ENCODE data around the gene RGS12.

Gene RGS12

DNA sequence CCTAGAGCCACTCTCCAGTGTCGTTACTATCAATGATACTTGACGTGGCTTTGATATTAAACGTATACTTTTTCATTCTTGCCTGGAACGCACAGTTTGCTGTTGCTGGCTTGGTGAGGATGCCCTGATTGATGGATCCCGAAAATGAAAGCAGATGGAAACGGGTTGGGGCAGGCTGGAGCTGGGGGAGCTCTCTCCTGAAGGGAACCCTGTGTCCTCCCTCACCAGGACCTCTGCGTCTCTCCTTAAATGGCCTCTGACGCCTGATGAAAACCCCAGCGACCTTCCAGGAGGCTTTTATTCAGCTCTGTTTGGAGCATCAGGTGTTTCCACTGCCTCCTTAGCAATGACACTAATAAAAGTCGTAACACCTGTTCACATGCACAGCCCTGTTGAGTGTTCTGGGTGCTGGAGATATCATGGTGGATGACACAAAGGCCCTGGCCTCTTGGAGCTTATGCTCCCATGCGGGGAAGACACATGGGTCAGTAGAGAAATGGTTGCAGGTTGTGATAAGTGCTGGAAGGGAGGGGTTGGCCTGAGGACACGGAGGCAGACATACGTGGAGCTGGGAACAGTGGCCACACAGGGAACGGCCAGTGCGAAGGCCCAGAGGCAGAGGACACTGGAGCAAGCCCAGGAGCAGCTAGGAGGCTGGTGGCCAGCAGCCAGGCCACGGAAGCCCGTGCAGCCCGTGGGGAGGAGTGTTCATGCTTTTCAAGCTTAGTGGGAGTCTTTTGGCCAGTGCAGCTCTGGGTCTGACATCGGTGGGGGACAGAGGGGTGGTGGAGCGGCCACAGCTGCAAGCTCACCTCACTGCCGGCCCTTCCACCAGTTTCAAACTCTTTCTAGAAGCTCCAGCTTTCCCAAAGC lies 36.4 kb upstream of the RGS12 start:
- DNase-seq (ENCODE audit: insufficient read length, low spot score) (no peak), FAIRE-seq (no peak)
- TF ChIP-seq, protein P1, sequence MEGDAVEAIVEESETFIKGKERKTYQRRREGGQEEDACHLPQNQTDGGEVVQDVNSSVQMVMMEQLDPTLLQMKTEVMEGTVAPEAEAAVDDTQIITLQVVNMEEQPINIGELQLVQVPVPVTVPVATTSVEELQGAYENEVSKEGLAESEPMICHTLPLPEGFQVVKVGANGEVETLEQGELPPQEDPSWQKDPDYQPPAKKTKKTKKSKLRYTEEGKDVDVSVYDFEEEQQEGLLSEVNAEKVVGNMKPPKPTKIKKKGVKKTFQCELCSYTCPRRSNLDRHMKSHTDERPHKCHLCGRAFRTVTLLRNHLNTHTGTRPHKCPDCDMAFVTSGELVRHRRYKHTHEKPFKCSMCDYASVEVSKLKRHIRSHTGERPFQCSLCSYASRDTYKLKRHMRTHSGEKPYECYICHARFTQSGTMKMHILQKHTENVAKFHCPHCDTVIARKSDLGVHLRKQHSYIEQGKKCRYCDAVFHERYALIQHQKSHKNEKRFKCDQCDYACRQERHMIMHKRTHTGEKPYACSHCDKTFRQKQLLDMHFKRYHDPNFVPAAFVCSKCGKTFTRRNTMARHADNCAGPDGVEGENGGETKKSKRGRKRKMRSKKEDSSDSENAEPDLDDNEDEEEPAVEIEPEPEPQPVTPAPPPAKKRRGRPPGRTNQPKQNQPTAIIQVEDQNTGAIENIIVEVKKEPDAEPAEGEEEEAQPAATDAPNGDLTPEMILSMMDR (IDR thresholded peaks at IDR 0.05; ENCODE audit: insufficient read depth, missing control alignments): no peak

DNA sequence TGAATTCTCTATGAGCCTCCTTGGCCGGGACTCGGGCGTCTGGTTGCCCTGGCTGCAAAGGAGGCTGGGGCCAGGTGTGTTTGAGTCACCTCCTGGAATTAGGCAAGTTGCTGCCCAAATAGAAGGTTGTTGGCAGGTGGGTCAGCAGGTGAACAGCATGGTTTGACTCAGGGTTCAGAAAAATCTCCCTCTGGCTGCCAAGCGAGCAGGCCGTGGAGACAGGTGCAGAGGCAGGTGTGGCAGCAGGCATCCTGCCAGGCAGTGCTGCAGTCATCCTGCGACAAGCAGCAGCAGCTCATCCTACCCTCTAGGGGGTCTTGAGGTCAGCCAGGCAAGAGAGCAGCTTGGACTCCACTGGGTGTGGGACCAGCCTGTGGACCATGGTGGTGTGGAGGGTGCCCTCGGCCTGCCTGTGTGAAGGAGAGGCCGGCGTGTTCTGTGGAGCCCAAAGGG lies 35.7 kb upstream of the RGS12 start:
- no peak for FAIRE-seq
- TF ChIP-seq, protein P1 (IDR thresholded peaks at IDR 0.05; ENCODE audit: insufficient read depth, missing control alignments): no peak
- no peak for DNase-seq (ENCODE audit: insufficient read length, low spot score)

DNA sequence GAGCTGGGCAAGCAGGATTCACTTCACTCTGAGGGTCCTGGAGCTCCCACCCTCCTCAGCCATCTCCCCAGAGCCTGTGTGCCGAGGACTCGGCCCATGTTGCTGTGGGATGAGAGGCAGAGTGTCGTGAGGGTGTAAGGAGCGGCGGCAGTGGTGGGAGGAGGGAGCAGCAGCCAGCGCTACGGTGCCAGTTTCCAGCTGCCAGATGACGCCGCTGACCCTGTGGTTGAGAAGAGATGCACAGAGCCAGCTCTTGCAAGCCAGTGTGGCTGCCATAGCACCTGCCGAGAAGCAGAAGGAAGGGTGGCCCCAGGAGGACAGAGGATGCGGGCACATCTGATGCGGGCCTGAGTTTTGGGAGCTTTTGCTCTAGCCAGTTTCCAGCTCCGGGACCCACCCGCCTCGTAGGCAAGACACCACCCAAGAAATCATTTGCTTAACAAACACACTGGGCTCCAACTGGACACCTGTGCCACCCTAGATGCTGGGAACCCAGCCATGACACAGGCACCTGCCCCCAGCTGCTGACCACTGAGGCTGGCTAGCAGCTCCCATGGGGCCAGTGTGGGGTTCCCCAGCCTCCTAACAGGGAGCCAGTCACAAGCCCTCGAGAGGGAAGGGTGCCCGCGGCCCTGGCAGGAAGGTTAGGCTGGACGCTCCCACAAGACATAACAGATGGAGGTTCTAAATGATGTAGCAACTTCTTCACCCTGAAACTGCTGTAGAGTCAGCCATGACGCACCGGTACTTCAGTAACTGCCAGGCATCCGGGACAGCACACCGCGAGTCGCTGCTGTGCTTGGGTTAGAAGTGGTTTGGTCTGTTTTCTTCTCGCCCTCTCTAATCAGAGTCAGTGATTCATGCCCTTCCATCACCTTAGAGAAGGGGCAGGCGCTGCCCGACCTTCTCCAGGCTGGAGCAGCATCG lies 35.0 kb upstream of the RGS12 start:
- DNase-seq (ENCODE audit: insufficient read length, low spot score) (no peak), FAIRE-seq (no peak)
- TF ChIP-seq, protein P1 (IDR thresholded peaks at IDR 0.05; ENCODE audit: insufficient read depth, missing control alignments): no peak

DNA sequence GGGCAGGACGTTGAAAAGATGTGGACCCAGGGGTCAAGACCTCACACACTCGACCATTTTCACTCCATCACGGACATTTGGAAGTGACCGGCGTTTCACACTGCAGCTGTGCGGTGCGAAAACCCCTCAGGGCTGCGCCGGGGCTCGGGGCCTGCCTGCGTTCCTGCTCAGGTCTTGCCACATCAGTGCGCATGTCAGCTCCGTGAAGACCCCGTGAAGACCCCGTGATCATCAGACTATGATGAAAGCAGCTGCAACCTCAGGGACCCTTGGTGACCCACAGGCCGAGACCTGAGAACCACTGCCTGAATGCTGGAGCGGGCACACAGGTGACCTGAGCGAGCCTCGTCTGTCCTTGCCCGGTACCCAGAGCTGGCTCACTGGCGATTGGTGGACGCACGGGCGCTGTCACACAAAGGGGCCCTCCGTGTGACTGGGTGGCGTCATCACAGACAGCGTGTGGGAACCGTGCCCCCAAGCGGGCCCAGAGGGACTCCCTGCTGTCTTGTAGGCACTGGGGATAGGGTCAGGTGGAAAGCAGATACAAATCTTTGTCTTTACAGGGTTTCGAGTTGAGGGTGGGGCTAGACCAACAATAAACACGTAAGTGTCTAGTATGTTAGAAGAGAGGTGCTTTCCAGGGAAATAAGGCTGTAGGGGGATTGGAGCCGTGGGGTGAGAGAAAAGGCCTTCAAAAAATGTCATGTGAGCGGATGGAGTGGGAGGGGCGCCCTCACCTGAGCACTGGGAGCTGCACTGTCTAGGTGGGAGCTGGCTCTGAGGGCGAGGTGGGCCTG lies 31.2 kb upstream of the RGS12 start:
- FAIRE-seq: no peak
- TF ChIP-seq, protein P1 (IDR thresholded peaks at IDR 0.05; ENCODE audit: insufficient read depth, missing control alignments): no peak
- no peak for DNase-seq (ENCODE audit: insufficient read length, low spot score)

DNA sequence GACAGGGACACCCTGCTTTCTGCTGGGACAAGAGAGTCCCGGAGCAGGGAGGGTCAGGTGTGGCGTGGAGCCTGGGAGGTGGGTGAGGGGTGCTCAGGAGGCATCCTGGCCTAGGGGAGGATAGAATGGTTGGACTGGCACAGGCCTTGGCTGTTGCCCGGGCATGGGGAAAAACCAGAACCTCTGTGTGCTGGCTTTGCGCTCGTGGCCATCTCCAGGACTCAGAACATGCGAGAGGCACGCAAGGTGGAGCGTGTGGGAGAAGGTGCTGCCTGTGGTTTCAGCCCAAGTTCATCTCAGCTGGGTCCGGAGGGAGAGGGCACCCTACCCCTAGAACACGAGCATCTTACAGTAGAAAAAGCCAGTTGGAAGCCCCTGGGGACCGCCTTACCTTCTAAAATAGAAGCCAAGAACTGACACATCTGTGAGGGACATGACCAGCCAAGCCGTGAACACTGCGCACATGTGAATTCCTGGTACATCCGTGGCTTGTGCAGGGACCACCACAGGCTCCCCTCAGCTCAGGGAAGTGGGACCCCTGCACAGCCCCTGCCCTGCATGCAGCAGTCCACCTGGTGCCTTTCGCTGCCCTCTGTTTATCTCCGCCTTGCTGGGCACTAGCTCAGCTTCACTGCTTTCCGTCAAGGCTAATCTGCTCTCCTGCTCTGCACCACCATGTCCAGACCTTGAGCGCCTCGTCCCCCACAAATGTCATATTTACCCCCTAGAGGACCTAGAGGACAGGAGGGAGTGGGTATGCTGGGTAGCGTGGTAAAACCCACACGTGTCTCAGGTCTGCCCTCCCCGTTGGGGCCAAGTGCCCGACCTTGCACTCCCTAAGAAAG lies 30.4 kb upstream of the RGS12 start:
- no peak for FAIRE-seq
- TF ChIP-seq, protein P1 (IDR thresholded peaks at IDR 0.05; ENCODE audit: insufficient read depth, missing control alignments): no peak
- no peak for DNase-seq (ENCODE audit: insufficient read length, low spot score)
